Endothelial cell of umbilical vein (primary cell): ENCODE results near the gene TSHZ1. TPM values are rescaled to one million over a fixed set of nuclear protein-coding genes. Genes with fewer than 3 reads are reported as not detected.

Source experiments
- BruUV-seq: library from RNA; stranded (reverse); fragments of 400-500 nt; replicated peaks from 2 replicates; lab custom pipeline; 2021; lab: Mats Ljungman, UMichigan
- CTCF ChIA-PET: fragments of 300-600, 350-600 bp; sonication (Branson Sonifier 250); formaldehyde crosslinking; loops from one replicate; lab custom pipeline; 2021; ENCODE audit warnings: antibody characterized with exemption, inconsistent platforms; lab: Charles Lee
- POLR2A ChIA-PET: fragments of 300-600, 350-600 bp; sonication (Branson Sonifier 250); formaldehyde crosslinking; loops from one replicate; lab custom pipeline; 2021; ENCODE audit warnings: antibody characterized with exemption, inconsistent platforms; lab: Charles Lee
- DNase-seq: peaks from one replicate; pipeline ENCODE4 v3.0.0-alpha.2; 2011; ENCODE audit warnings: low read depth, low spot score
- FAIRE-seq: peaks from 2 replicates; lab custom pipeline; 2011; peaks lifted over from hg19 to GRCh38; lab: Jason Lieb, UNC
- H2AFZ ChIP-seq: 2 replicates; pipeline ENCODE4 v1.6.0; 2012; ENCODE audit warnings: low read depth, low read length, control low read depth, inconsistent platforms
- H3K27ac ChIP-seq: 2 replicates; pipeline ENCODE4 v1.5.1; 2011; ENCODE audit warnings: low read depth, mild to moderate bottlenecking, control low read depth, low read length, moderate library complexity; ENCODE audit not compliant: insufficient read depth
- H3K27me3 ChIP-seq, 2 experiments: 2 replicates each; pipeline versions ENCODE4 v1.6.0 to v1.6.1; 2011; ENCODE audit warnings: low read length in 2 of 2, mixed read lengths in 1 of 2; ENCODE audit not compliant: control insufficient read depth in 2 of 2, insufficient read depth in 2 of 2
- H3K36me3 ChIP-seq, 2 experiments: 2 replicates in 1 of 2; 3 replicates in 1 of 2; pipeline ENCODE4 v1.5.1; 2011; ENCODE audit warnings: low read length in 2 of 2, mild to moderate bottlenecking in 1 of 2, moderate library complexity in 1 of 2; ENCODE audit not compliant: control insufficient read depth in 2 of 2, insufficient read depth in 2 of 2; ENCODE audit errors: extremely low read depth in 1 of 2
- H3K4me1 ChIP-seq: 3 replicates; pipeline ENCODE4 v1.5.1; 2011; ENCODE audit warnings: mild to moderate bottlenecking, low read length; ENCODE audit not compliant: control insufficient read depth, insufficient read depth; ENCODE audit errors: extremely low read depth
- H3K4me2 ChIP-seq: 2 replicates; pipeline ENCODE4 v1.6.1; 2011; ENCODE audit warnings: low read length, control low read depth, mixed read lengths; ENCODE audit not compliant: insufficient read depth
- H3K4me3 ChIP-seq, 3 experiments: fragments of 200-600 bp in 1 of 3; sonication (generic), shearing (Covaris generic) in 1 of 3; replicated peaks in 1 of 3; 2 replicates each; pipeline ENCODE4 v1.5.1; 2011 to 2016; ENCODE audit warnings: control low read depth in 3 of 3, low read length in 3 of 3, mild to moderate bottlenecking in 2 of 3, inconsistent platforms in 1 of 3, low read depth in 1 of 3, moderate library complexity in 1 of 3; ENCODE audit not compliant: insufficient read depth in 1 of 3
- H3K79me2 ChIP-seq: 2 replicates; pipeline ENCODE4 v1.6.0; 2012; ENCODE audit warnings: low read length, inconsistent platforms; ENCODE audit not compliant: control insufficient read depth, insufficient read depth
- H3K9ac ChIP-seq: replicated peaks from 2 replicates; pipeline ENCODE3; 2011; ENCODE audit warnings: low read length, control low read depth; ENCODE audit not compliant: insufficient read depth; ENCODE audit errors: extremely low read depth
- H3K9me1 ChIP-seq: replicated peaks from 3 replicates; pipeline ENCODE4 v1.6.0; 2011; ENCODE audit warnings: mild to moderate bottlenecking, low read length; ENCODE audit not compliant: control insufficient read depth, insufficient read depth; ENCODE audit errors: extremely low read depth
- H3K9me3 ChIP-seq: replicated peaks from 2 replicates; pipeline ENCODE4 v1.5.1; 2012; ENCODE audit warnings: low read length, inconsistent platforms; ENCODE audit not compliant: control insufficient read depth, insufficient read depth
- H4K20me1 ChIP-seq: replicated peaks from 2 replicates; pipeline ENCODE3; 2011; ENCODE audit warnings: mild to moderate bottlenecking, low read length; ENCODE audit not compliant: control insufficient read depth, insufficient read depth; ENCODE audit errors: extremely low read depth
- EZH2 ChIP-seq: IDR thresholded peaks from 2 replicates; pipeline ENCODE4 v1.6.1; 2012; ENCODE audit warnings: borderline replicate concordance, low read depth, mild to moderate bottlenecking, moderate library complexity, low read length, inconsistent platforms; ENCODE audit not compliant: severe bottlenecking
- FOS ChIP-seq: IDR thresholded peaks from 2 replicates; pipeline ENCODE4 v1.6.1; 2011; ENCODE audit warnings: mild to moderate bottlenecking, low read length, moderate library complexity, borderline replicate concordance; ENCODE audit not compliant: insufficient read depth
- GATA2 ChIP-seq: IDR thresholded peaks from 2 replicates; pipeline ENCODE4 v1.7.0; 2011; ENCODE audit warnings: low read depth, mild to moderate bottlenecking, moderate library complexity, mixed read lengths, low read length; ENCODE audit not compliant: insufficient read length, insufficient read depth
- JUN ChIP-seq: IDR thresholded peaks from 2 replicates; pipeline ENCODE4 v1.6.1; 2011; ENCODE audit warnings: borderline replicate concordance, low read depth; ENCODE audit not compliant: insufficient read length, insufficient read depth
- MYC ChIP-seq: IDR thresholded peaks from one replicate; pipeline ENCODE4 v1.6.1; 2011; ENCODE audit warnings: mild to moderate bottlenecking, low read depth, low read length
- POLR2A ChIP-seq: IDR thresholded peaks from 2 replicates; pipeline ENCODE4 v1.6.1; 2012; ENCODE audit warnings: low read depth, mild to moderate bottlenecking, control low read depth, low read length
- POLR2AphosphoS5 ChIP-seq: IDR thresholded peaks from 2 replicates; pipeline ENCODE4 v1.6.1; 2012; ENCODE audit warnings: low read depth, mild to moderate bottlenecking, control low read depth, low read length, moderate library complexity; ENCODE audit not compliant: insufficient read depth
- dilution Hi-C: fragments of 300-500 bp; cut with MboI; formaldehyde crosslinking; loops from one replicate; pipeline ENCODE4 v1.15.0; 2019; ENCODE audit warnings: low sequenced_read_pairs; ENCODE audit not compliant: extremely low pct_ligation_motif_present
- intact Hi-C: fragments of 100-400 bp; cut with micrococcal nuclease; formaldehyde crosslinking; loops from one replicate; pipeline ENCODE4 v1.10.0; 2022
- polyA plus RNA-seq, 4 experiments: library from polyadenylated mRNA; depleted of rRNA in 3 of 4; stranded (reverse) in 3 of 4; unstranded in 1 of 4; fragments of >200 nt; gene quantifications; 2 replicates each; pipeline versions ENCODE4 v1.2.1 to v1.2.3, GENCODE V29; 2011 to 2012; ENCODE audit warnings: missing spikeins in 1 of 4
- total RNA-seq: library from RNA; stranded (reverse); gene quantifications from 2 replicates; pipeline ENCODE4 v1.2.3, GENCODE V29; 2021
- TF ChIP-seq, protein P1 (sequence below): IDR thresholded peaks from 2 replicates; pipeline ENCODE4 v1.6.1; 2011; ENCODE audit not compliant: insufficient read depth, insufficient read length
- TF ChIP-seq, protein P2 (sequence below), 2 donors: IDR thresholded peaks; 1 replicate in 1 of 2; 2 replicates in 1 of 2; pipeline ENCODE4 v1.5.1; 2011; ENCODE audit warnings: low read length in 2 of 2, mild to moderate bottlenecking in 2 of 2, moderate library complexity in 2 of 2, control low read depth in 1 of 2, inconsistent platforms in 1 of 2, low read depth in 1 of 2; ENCODE audit not compliant: insufficient read depth in 1 of 2; ENCODE audit errors: extremely low read depth in 1 of 2

The TSHZ1 gene
- total and polyA plus RNA-seq, 2 donors (not counting 3 experiments of a cell fraction or from before 2014, with no cell fraction given) = 4.2 to 10.2 TPM

DNA sequence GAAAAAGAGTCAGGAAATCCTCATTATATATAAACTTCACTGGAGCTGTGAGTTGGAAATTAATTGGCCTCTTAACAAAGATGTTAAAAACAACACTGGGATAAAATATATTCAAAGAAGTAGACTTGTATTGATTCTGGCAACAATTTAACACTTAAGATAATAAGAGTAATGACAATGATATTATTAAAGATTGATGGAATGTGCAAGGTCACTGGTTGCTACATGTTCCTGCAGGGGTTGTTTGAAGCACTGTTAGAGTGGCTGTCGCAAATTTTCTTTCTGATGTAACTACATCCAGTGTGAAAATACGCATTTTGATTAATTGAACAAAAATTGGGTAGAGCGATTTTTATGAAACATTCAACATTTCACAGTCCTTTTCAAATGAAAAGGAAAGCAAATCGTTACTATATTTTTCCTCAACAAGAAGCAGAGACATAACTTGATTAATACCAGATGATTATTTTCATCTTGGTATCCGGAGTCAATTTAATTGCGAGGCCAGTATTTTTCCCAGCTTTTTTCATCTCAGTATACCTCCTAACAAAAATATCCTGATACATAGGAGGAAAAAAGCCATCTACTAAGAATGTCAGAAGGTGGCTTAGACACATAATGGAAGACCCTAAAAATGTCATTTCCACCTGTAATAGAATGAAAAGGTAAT, 7.8 kb upstream of the TSHZ1 start:
- Histone ChIP-seq H2AFZ (no peak overlapping the region), H3K4me1 (peaks cover 40% of the 10 kb centered on the region)
- intact Hi-C loops = loop anchor here (10.0 kb wide), 2 partner anchors 368 to 708 kb away; partner anchors contain the start of gene CNDP2

More for the DNA sequence above, 7.8 kb upstream of the TSHZ1 start:
- H3K9me3 ChIP-seq = no peaks in the 10 kb centered on the region
- ChIA-PET POLR2A (no interaction called here), CTCF (interaction anchor here (1.0 kb wide), 2 partner anchors 78 to 278 kb away, joined by 3 read pairs; no protein-coding TSS in a partner anchor)
- dilution Hi-C loops = no loop called here
- H3K27ac ChIP-seq = no peak overlapping the region
- no peaks in the 10 kb centered on the region for H3K9me1 ChIP-seq
- no TSS peak for BruUV-seq
- H3K36me3 ChIP-seq = peaks cover 0 to 7% of the 10 kb centered on the region in 2 experiments
- no peak overlapping the region for H3K4me3 ChIP-seq
- FAIRE-seq (no peak), DNase-seq (no peak)
- H3K4me2 ChIP-seq = no peak overlapping the region
- peaks cover 59% of the 10 kb centered on the region for H3K79me2 ChIP-seq
- H4K20me1 ChIP-seq = no peaks in the 10 kb centered on the region
- H3K27me3 ChIP-seq = no peaks in the 10 kb centered on the region
- TF ChIP-seq MYC = no peak
- TF ChIP-seq EZH2 = no peak
- no peak for TF ChIP-seq GATA2
- TF ChIP-seq, protein P1, sequence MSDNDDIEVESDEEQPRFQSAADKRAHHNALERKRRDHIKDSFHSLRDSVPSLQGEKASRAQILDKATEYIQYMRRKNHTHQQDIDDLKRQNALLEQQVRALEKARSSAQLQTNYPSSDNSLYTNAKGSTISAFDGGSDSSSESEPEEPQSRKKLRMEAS = no peak
- TF ChIP-seq POLR2AphosphoS5 = no peak
- no peak for TF ChIP-seq POLR2A
- TF ChIP-seq JUN = no peak
- no peak for TF ChIP-seq FOS
- TF ChIP-seq, protein P2, sequence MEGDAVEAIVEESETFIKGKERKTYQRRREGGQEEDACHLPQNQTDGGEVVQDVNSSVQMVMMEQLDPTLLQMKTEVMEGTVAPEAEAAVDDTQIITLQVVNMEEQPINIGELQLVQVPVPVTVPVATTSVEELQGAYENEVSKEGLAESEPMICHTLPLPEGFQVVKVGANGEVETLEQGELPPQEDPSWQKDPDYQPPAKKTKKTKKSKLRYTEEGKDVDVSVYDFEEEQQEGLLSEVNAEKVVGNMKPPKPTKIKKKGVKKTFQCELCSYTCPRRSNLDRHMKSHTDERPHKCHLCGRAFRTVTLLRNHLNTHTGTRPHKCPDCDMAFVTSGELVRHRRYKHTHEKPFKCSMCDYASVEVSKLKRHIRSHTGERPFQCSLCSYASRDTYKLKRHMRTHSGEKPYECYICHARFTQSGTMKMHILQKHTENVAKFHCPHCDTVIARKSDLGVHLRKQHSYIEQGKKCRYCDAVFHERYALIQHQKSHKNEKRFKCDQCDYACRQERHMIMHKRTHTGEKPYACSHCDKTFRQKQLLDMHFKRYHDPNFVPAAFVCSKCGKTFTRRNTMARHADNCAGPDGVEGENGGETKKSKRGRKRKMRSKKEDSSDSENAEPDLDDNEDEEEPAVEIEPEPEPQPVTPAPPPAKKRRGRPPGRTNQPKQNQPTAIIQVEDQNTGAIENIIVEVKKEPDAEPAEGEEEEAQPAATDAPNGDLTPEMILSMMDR (IDR thresholded peaks at IDR 0.05; ENCODE audit: extremely low read depth in 1 of 2, insufficient read depth in 1 of 2, low read depth in 1 of 2, low read length in 2 of 2) = no peak
- no peak overlapping the region for H3K9ac ChIP-seq
